ENCODE measurements around the gene EEPD1. TPM values are rescaled to one million over a fixed set of nuclear protein-coding genes. Genes with fewer than 3 reads are reported as not detected.
A peak's percentile ranks its signal among the peaks of the same experiment; 100 is the strongest.

The EEPD1 gene
- total RNA-seq, 1 donor from 2014 or later, result 5.4 TPM

DNA sequence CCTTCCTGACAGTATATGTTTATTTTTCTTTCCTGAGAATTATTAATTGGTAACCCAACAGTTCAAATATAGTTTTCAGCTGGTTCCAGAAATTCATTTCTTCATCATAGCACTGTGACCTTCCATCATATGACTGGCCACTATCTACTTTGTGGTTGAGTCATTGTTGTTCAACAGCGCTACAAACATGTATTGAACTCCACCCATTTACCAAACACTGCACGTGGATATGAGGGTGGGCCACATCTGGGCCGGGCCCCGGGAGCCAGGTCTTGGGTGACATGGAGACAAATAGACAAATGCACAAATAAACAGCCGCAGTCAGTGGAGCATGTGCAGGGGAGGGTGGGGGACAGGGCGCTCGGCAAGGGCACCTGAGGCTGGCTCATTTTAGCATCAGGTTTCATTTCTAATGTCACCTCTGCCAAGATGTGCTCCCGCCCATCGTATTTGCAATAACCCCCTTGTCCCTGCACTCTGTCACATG lies 24.0 kb upstream of the EEPD1 start:
- Histone ChIP-seq H3K9me3 (ENCODE audit: insufficient read depth, low read depth, low read length) (no peaks in the 10 kb centered on the region), H3K27ac (ENCODE audit: low read depth, low read length) (peak overlapping the region; percentile 82), H3K4me1 (ENCODE audit: insufficient read depth, low read length) (peaks cover 13% of the 10 kb centered on the region), H4K20me1 (ENCODE audit: insufficient read depth, low read length) (no peaks in the 10 kb centered on the region), H3K9ac (ENCODE audit: low read length) (peak overlapping the region; percentile 64), H2AFZ (ENCODE audit: low read depth, low read length) (no peak overlapping the region), H3K4me3 (ENCODE audit: insufficient read depth, low read depth, low read length) (peak overlapping the region; percentile 39), H3K27me3 (ENCODE audit: insufficient read depth, low read length) (no peaks in the 10 kb centered on the region), H3K36me3 (ENCODE audit: insufficient read depth, low read length) (no peaks in the 10 kb centered on the region), H3K79me2 (ENCODE audit: insufficient read depth, low read length) (no peaks in the 10 kb centered on the region), H3K4me2 (ENCODE audit: low read length) (peak overlapping the region; percentile 78)
- Mint-ChIP-seq H3K4me3 (ENCODE audit: unreplicated experiment) (no peak overlapping the region), H3K27me3 (ENCODE audit: low read depth, unreplicated experiment) (peaks cover 2% of the 10 kb centered on the region), H3K36me3 (ENCODE audit: low read depth, unreplicated experiment) (no peaks in the 10 kb centered on the region), H3K9me3 (ENCODE audit: unreplicated experiment) (peaks cover 4% of the 10 kb centered on the region), H3K27ac (ENCODE audit: unreplicated experiment) (no peak overlapping the region), H3K4me1 (ENCODE audit: low read depth, unreplicated experiment) (peaks cover 4% of the 10 kb centered on the region)
- FAIRE-seq (no peak), DNase-seq (ENCODE audit: low read depth) (peak; percentile 69)
- TF ChIP-seq, protein P1, sequence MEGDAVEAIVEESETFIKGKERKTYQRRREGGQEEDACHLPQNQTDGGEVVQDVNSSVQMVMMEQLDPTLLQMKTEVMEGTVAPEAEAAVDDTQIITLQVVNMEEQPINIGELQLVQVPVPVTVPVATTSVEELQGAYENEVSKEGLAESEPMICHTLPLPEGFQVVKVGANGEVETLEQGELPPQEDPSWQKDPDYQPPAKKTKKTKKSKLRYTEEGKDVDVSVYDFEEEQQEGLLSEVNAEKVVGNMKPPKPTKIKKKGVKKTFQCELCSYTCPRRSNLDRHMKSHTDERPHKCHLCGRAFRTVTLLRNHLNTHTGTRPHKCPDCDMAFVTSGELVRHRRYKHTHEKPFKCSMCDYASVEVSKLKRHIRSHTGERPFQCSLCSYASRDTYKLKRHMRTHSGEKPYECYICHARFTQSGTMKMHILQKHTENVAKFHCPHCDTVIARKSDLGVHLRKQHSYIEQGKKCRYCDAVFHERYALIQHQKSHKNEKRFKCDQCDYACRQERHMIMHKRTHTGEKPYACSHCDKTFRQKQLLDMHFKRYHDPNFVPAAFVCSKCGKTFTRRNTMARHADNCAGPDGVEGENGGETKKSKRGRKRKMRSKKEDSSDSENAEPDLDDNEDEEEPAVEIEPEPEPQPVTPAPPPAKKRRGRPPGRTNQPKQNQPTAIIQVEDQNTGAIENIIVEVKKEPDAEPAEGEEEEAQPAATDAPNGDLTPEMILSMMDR (IDR thresholded peaks at IDR 0.05; ENCODE audit: insufficient read depth, low read depth, low read length), result no peak
- TF ChIP-seq EZH2 (IDR thresholded peaks at IDR 0.05; ENCODE audit: insufficient read depth, low read length), result no peak

DNA sequence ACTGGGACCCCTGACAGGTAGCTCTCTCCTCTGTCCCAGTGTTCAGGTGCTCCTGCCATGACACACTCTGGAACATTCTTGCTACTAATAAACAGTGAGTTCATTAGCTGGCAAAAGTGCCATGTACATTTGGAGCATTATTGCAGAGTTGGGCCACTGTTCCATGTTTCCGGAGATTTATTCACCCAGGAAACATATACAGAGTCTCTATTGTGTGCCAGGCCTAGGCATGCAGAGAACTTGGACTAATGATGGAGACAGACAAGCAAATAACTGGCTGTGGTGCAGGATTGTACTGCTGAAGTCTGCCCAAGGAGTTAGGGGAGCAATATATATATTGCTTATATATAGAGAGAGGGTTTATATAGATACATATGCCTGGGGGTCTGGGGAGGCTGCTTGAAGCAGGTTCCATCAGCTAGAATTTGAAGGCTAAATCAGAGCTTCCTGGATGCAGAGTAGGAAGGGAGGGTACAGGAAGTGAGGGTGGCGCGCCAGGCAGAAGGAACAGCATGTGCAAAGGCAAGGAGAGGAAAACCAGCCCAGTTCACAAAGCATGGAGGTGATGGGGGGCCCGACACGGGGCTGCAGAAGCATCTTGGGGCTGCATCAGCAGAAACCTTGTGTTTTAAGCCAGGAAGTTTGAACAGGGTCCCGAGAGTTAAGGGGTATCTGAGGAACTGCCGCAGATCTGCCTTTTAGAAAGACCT lies 22.7 kb upstream of the EEPD1 start:
- H3K9me3 ChIP-seq (ENCODE audit: insufficient read depth, low read depth, low read length), result no peaks in the 10 kb centered on the region
- H3K4me2 ChIP-seq (ENCODE audit: low read length), result no peak overlapping the region
- Mint-ChIP-seq H3K36me3 (ENCODE audit: low read depth, unreplicated experiment) (no peaks in the 10 kb centered on the region), H3K27me3 (ENCODE audit: low read depth, unreplicated experiment) (peaks cover 2% of the 10 kb centered on the region), H3K4me3 (ENCODE audit: unreplicated experiment) (no peak overlapping the region), H3K27ac (ENCODE audit: unreplicated experiment) (no peak overlapping the region), H3K4me1 (ENCODE audit: low read depth, unreplicated experiment) (peaks cover 4% of the 10 kb centered on the region), H3K9me3 (ENCODE audit: unreplicated experiment) (no peaks in the 10 kb centered on the region)
- H3K9ac ChIP-seq (ENCODE audit: low read length), result no peak overlapping the region
- H3K4me1 ChIP-seq (ENCODE audit: insufficient read depth, low read length), result peaks cover 13% of the 10 kb centered on the region
- FAIRE-seq, result no peak
- H3K79me2 ChIP-seq (ENCODE audit: insufficient read depth, low read length), result no peaks in the 10 kb centered on the region
- no peaks in the 10 kb centered on the region for H4K20me1 ChIP-seq (ENCODE audit: insufficient read depth, low read length)
- no peak for TF ChIP-seq EZH2 (IDR thresholded peaks at IDR 0.05; ENCODE audit: insufficient read depth, low read length)
- TF ChIP-seq, protein P1 (IDR thresholded peaks at IDR 0.05; ENCODE audit: insufficient read depth, low read depth, low read length), result no peak
- no peak overlapping the region for H3K27ac ChIP-seq (ENCODE audit: low read depth, low read length)
- H3K4me3 ChIP-seq (ENCODE audit: insufficient read depth, low read depth, low read length), result no peak overlapping the region
- H3K27me3 ChIP-seq (ENCODE audit: insufficient read depth, low read length), result no peaks in the 10 kb centered on the region
- no peak for DNase-seq (ENCODE audit: low read depth)
- H2AFZ ChIP-seq (ENCODE audit: low read depth, low read length), result no peak overlapping the region
- no peaks in the 10 kb centered on the region for H3K36me3 ChIP-seq (ENCODE audit: insufficient read depth, low read length)

DNA sequence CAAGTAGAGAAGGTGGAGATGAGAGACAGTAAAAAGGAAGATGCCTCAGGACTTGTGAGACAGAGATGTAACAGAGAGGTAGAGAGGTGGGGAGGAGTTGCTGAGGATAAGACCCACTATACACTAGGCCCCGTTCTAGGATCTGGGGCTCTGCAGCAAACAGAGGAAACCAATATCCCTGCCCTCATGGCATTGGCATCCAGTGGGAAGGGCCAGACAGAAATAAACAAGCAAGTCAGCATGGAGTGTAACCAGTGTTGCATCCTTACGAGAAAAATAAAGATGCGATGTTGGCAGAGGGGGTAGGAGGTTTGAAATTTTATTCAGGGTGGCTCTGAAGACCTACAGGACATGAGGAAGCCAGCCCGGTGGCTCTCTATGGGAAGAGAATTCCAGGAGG lies 22.0 kb upstream of the EEPD1 start:
- no peak for TF ChIP-seq EZH2 (IDR thresholded peaks at IDR 0.05; ENCODE audit: insufficient read depth, low read length)
- TF ChIP-seq, protein P1 (IDR thresholded peaks at IDR 0.05; ENCODE audit: insufficient read depth, low read depth, low read length), result no peak
- H3K27ac ChIP-seq (ENCODE audit: low read depth, low read length), result no peak overlapping the region
- Mint-ChIP-seq H3K4me3 (ENCODE audit: unreplicated experiment) (no peak overlapping the region), H3K27ac (ENCODE audit: unreplicated experiment) (no peak overlapping the region), H3K9me3 (ENCODE audit: unreplicated experiment) (no peaks in the 10 kb centered on the region), H3K36me3 (ENCODE audit: low read depth, unreplicated experiment) (no peaks in the 10 kb centered on the region), H3K4me1 (ENCODE audit: low read depth, unreplicated experiment) (peaks cover 4% of the 10 kb centered on the region), H3K27me3 (ENCODE audit: low read depth, unreplicated experiment) (peaks cover 5% of the 10 kb centered on the region)
- no peak overlapping the region for H3K9ac ChIP-seq (ENCODE audit: low read length)
- H3K9me3 ChIP-seq (ENCODE audit: insufficient read depth, low read depth, low read length), result no peaks in the 10 kb centered on the region
- H3K4me3 ChIP-seq (ENCODE audit: insufficient read depth, low read depth, low read length), result no peak overlapping the region
- FAIRE-seq (no peak), DNase-seq (ENCODE audit: low read depth) (no peak)
- H3K4me1 ChIP-seq (ENCODE audit: insufficient read depth, low read length), result peaks cover 13% of the 10 kb centered on the region
- no peaks in the 10 kb centered on the region for H4K20me1 ChIP-seq (ENCODE audit: insufficient read depth, low read length)
- H3K36me3 ChIP-seq (ENCODE audit: insufficient read depth, low read length), result no peaks in the 10 kb centered on the region
- no peak overlapping the region for H2AFZ ChIP-seq (ENCODE audit: low read depth, low read length)
- no peaks in the 10 kb centered on the region for H3K79me2 ChIP-seq (ENCODE audit: insufficient read depth, low read length)
- no peaks in the 10 kb centered on the region for H3K27me3 ChIP-seq (ENCODE audit: insufficient read depth, low read length)
- H3K4me2 ChIP-seq (ENCODE audit: low read length), result no peak overlapping the region

All from astrocyte (in vitro differentiated cells and primary cell).